Chondrocyte (in vitro differentiated cells): ENCODE results near the gene UCHL3. TPM values are rescaled to one million over a fixed set of nuclear protein-coding genes. Genes with fewer than 3 reads are reported as not detected.

Source experiments
- DNase-seq: peaks from one replicate; pipeline ENCODE4 v3.0.0; 2021; ENCODE audit warnings: mixed read lengths, low spot score
- H3K27ac Mint-ChIP-seq: one replicate; pipeline ENCODE4 v1.8.0; 2021; ENCODE audit warnings: mild to moderate bottlenecking, moderate library complexity, mixed read lengths; ENCODE audit not compliant: unreplicated experiment
- H3K27me3 Mint-ChIP-seq: 2 replicates; pipeline ENCODE4 v1.8.0; 2021; ENCODE audit warnings: low read depth, mixed read lengths
- H3K36me3 Mint-ChIP-seq: 2 replicates; pipeline ENCODE4 v1.8.0; 2021; ENCODE audit warnings: low read depth, mixed read lengths
- H3K4me1 Mint-ChIP-seq: 2 replicates; pipeline ENCODE4 v1.8.0; 2021; ENCODE audit warnings: low read depth, mild to moderate bottlenecking, mixed read lengths
- H3K4me3 Mint-ChIP-seq: one replicate; pipeline ENCODE4 v1.8.0; 2021; ENCODE audit warnings: mild to moderate bottlenecking, moderate library complexity, mixed read lengths; ENCODE audit not compliant: unreplicated experiment
- H3K9me3 Mint-ChIP-seq: 2 replicates; pipeline ENCODE4 v1.8.0; 2021; ENCODE audit warnings: low read depth, mixed read lengths
- CTCF ChIP-seq: fragments of 200-600 bp; sonication (generic); IDR thresholded peaks from 2 replicates; pipeline ENCODE4 v1.5.0; 2021; ENCODE audit warnings: antibody characterized with exemption, mild to moderate bottlenecking, moderate library complexity
- total RNA-seq: library from RNA; stranded (reverse); gene quantifications from 3 replicates; pipeline ENCODE4 v1.2.1, GENCODE V29; 2021

The UCHL3 gene
- total RNA-seq, 1 donor from 2014 or later, result 29.5 TPM

- Mint-ChIP-seq H3K27ac (no peak overlapping the region), H3K4me3 (no peak overlapping the region), H3K4me1 (no peaks in the 10 kb centered on the region), H3K36me3 (no peaks in the 10 kb centered on the region), H3K9me3 (no peaks in the 10 kb centered on the region), H3K27me3 (no peaks in the 10 kb centered on the region)
- TF ChIP-seq CTCF, result no peak
- no peak for DNase-seq
Measured at GRCh38 chr13:75508002-75508548, 41.5 kb upstream of the UCHL3 start.

- Mint-ChIP-seq H3K4me3 (no peak overlapping the region), H3K4me1 (peaks cover 2% of the 10 kb centered on the region), H3K27ac (no peak overlapping the region), H3K36me3 (no peaks in the 10 kb centered on the region), H3K9me3 (peaks cover 4% of the 10 kb centered on the region), H3K27me3 (no peaks in the 10 kb centered on the region)
- TF ChIP-seq CTCF, result no peak
- no peak for DNase-seq
Measured at GRCh38 chr13:75511051-75511625, 38.5 kb upstream of the UCHL3 start.

GRCh38 chr13:75512253-75512652, 37.3 kb upstream of the UCHL3 start:
- Mint-ChIP-seq H3K27ac (no peak overlapping the region), H3K9me3 (peaks cover 4% of the 10 kb centered on the region), H3K27me3 (no peaks in the 10 kb centered on the region), H3K4me1 (peaks cover 2% of the 10 kb centered on the region), H3K36me3 (no peaks in the 10 kb centered on the region), H3K4me3 (no peak overlapping the region)
- TF ChIP-seq CTCF, result no peak
- DNase-seq, result no peak

GRCh38 chr13:75513271-75513670, 36.3 kb upstream of the UCHL3 start:
- DNase-seq, result no peak
- Mint-ChIP-seq H3K27ac (no peak overlapping the region), H3K27me3 (no peaks in the 10 kb centered on the region), H3K36me3 (no peaks in the 10 kb centered on the region), H3K4me3 (no peak overlapping the region), H3K4me1 (peaks cover 2% of the 10 kb centered on the region), H3K9me3 (peaks cover 4% of the 10 kb centered on the region)
- TF ChIP-seq CTCF, result no peak

GRCh38 chr13:75514080-75514995, 35.3 kb upstream of the UCHL3 start:
- Mint-ChIP-seq H3K36me3 (no peaks in the 10 kb centered on the region), H3K27me3 (no peaks in the 10 kb centered on the region), H3K27ac (no peak overlapping the region), H3K4me3 (no peak overlapping the region), H3K4me1 (peaks cover 2% of the 10 kb centered on the region), H3K9me3 (peaks cover 6% of the 10 kb centered on the region)
- no peak for TF ChIP-seq CTCF
- no peak for DNase-seq
